ENCODE results near the gene RSPH9.
A peak's percentile ranks its signal among the peaks of the same experiment; 100 is the strongest.
"Not testable (repeated sequence)": the region's sequence is repeated elsewhere in the genome, so short reads cannot be mapped to it uniquely, and the experiment has no call there.

Gene RSPH9

GRCh38 chr6:43689421-43689820, 44.6 kb downstream of the RSPH9 start:
- DNase-seq, result no peak

GRCh38 chr6:43695215-43695966, 50.6 kb downstream of the RSPH9 start:
- no peak for DNase-seq

GRCh38 chr6:43695967-43696291, 51.1 kb downstream of the RSPH9 start:
- DNase-seq, result no peak

- no peak for DNase-seq
Observed at GRCh38 chr6:43697421-43697820, 52.6 kb downstream of the RSPH9 start.

- peak; percentile 57 for DNase-seq
Observed at GRCh38 chr6:43698584-43699349, 53.9 kb downstream of the RSPH9 start.

- no peak for DNase-seq
Observed at GRCh38 chr6:43699564-43700186, 54.8 kb downstream of the RSPH9 start.

GRCh38 chr6:43700939-43701560, 56.2 kb downstream of the RSPH9 start:
- not testable (repeated sequence) for DNase-seq

- no peak for DNase-seq
Observed at GRCh38 chr6:43702171-43702533, 57.3 kb downstream of the RSPH9 start.

- DNase-seq, result peak; percentile 98
Observed at GRCh38 chr6:43702534-43703440, 58.0 kb downstream of the RSPH9 start.

- DNase-seq, result no peak
Observed at GRCh38 chr6:43703512-43704429, 58.9 kb downstream of the RSPH9 start.

- no peak for DNase-seq
Observed at GRCh38 chr6:43705996-43706395, 61.2 kb downstream of the RSPH9 start.

GRCh38 chr6:43706788-43707187, 62.0 kb downstream of the RSPH9 start:
- DNase-seq, result no peak

GRCh38 chr6:43707269-43707668, 62.4 kb downstream of the RSPH9 start:
- DNase-seq, result no peak

- DNase-seq, result no peak
Observed at GRCh38 chr6:43707767-43708166, 62.9 kb downstream of the RSPH9 start.

- no peak for DNase-seq
Observed at GRCh38 chr6:43708860-43709653, 64.2 kb downstream of the RSPH9 start.

GRCh38 chr6:43709654-43710303, 64.9 kb downstream of the RSPH9 start:
- DNase-seq, result no peak

- no peak for DNase-seq
Observed at GRCh38 chr6:43710576-43710975, 65.7 kb downstream of the RSPH9 start.

- DNase-seq, result no peak
Observed at GRCh38 chr6:43712579-43712978, 67.7 kb downstream of the RSPH9 start.

- no peak for DNase-seq
Observed at GRCh38 chr6:43713643-43714310, 68.9 kb downstream of the RSPH9 start.
